GM12878 (cell line): ENCODE data around the gene FBLIM1. TPM values are rescaled to one million over a fixed set of nuclear protein-coding genes. Genes with fewer than 3 reads are reported as not detected.

Experiments used
- ATAC-seq: fragments of 200-7000 bp; cut with Tn5 transposase; 3 replicates; pipeline ENCODE4 v1.9.1; 2020; ENCODE audit warnings: mild to moderate bottlenecking, moderate library complexity
- BruUV-seq: library from RNA; stranded (reverse); fragments of 400-500 nt; replicated peaks from 2 replicates; lab custom pipeline; 2021; lab: Mats Ljungman, UMichigan
- CTCF ChIA-PET: fragments of 300-600 bp; sonication (Branson Sonifier 250); formaldehyde crosslinking; extraction: SDS; loops from one replicate; lab custom pipeline; 2021; ENCODE audit warnings: inconsistent platforms; lab: Yijun Ruan, JAX
- POLR2A ChIA-PET: fragments of 350-600 bp; formaldehyde crosslinking; extraction: SDS; loops from one replicate; lab custom pipeline; 2021; ENCODE audit warnings: inconsistent platforms; lab: Charles Lee
- RAD21 ChIA-PET: fragments of 300-600 bp; sonication (Branson Sonifier 250); formaldehyde crosslinking; loops from one replicate; lab custom pipeline; 2023; ENCODE audit warnings: antibody characterized with exemption; ENCODE audit not compliant: unreplicated experiment; lab: Charles Lee
- SMC1A ChIA-PET: fragments of 300-600 bp; sonication (Branson Sonifier 250); formaldehyde crosslinking; loops from one replicate; lab custom pipeline; 2023; ENCODE audit not compliant: unreplicated experiment, uncharacterized antibody; lab: Charles Lee
- DNase-seq: peaks from one replicate; pipeline ENCODE4 v3.0.0-alpha.2; 2011; ENCODE audit warnings: low read depth, low spot score
- FAIRE-seq: peaks from 3 replicates; lab custom pipeline; 2011; peaks lifted over from hg19 to GRCh38; lab: Jason Lieb, UNC
- H2AFZ ChIP-seq: 2 replicates; pipeline ENCODE4 v1.6.0; 2011; ENCODE audit warnings: low read depth, low read length, control low read depth; ENCODE audit not compliant: control insufficient read depth
- H3K27ac ChIP-seq: 2 replicates; pipeline ENCODE4 v1.5.1; 2011; ENCODE audit warnings: control low read depth; ENCODE audit not compliant: control insufficient read depth, insufficient read depth
- H3K27me3 ChIP-seq, 2 experiments: replicated peaks in 1 of 2; 2 replicates each; pipeline versions ENCODE4 v1.6.0 to v1.6.1; 2011; ENCODE audit warnings: low read length in 1 of 2; ENCODE audit not compliant: control insufficient read depth in 2 of 2, insufficient read depth in 2 of 2
- H3K36me3 ChIP-seq, 2 experiments: 2 replicates each; pipeline ENCODE4 v1.5.1; 2011; ENCODE audit warnings: low read length in 1 of 2; ENCODE audit not compliant: control insufficient read depth in 2 of 2, insufficient read depth in 2 of 2
- H3K4me1 ChIP-seq: 2 replicates; pipeline ENCODE4 v1.6.1; 2011; ENCODE audit warnings: mild to moderate bottlenecking, low read length, moderate library complexity, mixed read lengths; ENCODE audit not compliant: control insufficient read depth, insufficient read depth
- H3K4me2 ChIP-seq: 2 replicates; pipeline ENCODE4 v1.6.0; 2011; ENCODE audit warnings: control low read depth; ENCODE audit not compliant: control insufficient read depth, insufficient read depth
- H3K4me3 ChIP-seq: fragments of 200-600 bp; sonication (generic); 2 replicates; pipeline ENCODE4 v1.5.1; 2016
- H3K79me2 ChIP-seq: 2 replicates; pipeline ENCODE4 v1.6.0; 2011; ENCODE audit warnings: low read length; ENCODE audit not compliant: control insufficient read depth, insufficient read depth
- H3K9ac ChIP-seq: 2 replicates; pipeline ENCODE4 v1.8.0; 2011; ENCODE audit warnings: low read length, control low read depth, mixed read lengths; ENCODE audit not compliant: control insufficient read depth, insufficient read depth
- H3K9me3 ChIP-seq: replicated peaks from 3 replicates; pipeline ENCODE4 v1.5.1; 2011; ENCODE audit warnings: mild to moderate bottlenecking, low read length; ENCODE audit not compliant: control insufficient read depth, insufficient read depth
- H4K20me1 ChIP-seq: 2 replicates; pipeline ENCODE4 v1.6.0; 2011; ENCODE audit not compliant: control insufficient read depth, insufficient read depth
- CREB1 ChIP-seq: IDR thresholded peaks from 2 replicates; pipeline ENCODE4 v1.6.1; 2012; ENCODE audit warnings: low read depth, mild to moderate bottlenecking, inconsistent platforms
- GATAD2B ChIP-seq: fragments of 450-650 bp; conservative IDR thresholded peaks from 2 replicates; pipeline ENCODE4 v1.6.1; 2017; ENCODE audit warnings: low read depth, mild to moderate bottlenecking, moderate library complexity
- IRF4 ChIP-seq: IDR thresholded peaks from 2 replicates; pipeline ENCODE4 v1.6.1; 2011; ENCODE audit warnings: low read depth, low read length
- KLF5 ChIP-seq: fragments of 450-650 bp; IDR thresholded peaks from 2 replicates; pipeline ENCODE4 v1.6.1; 2014; ENCODE audit warnings: mild to moderate bottlenecking; ENCODE audit not compliant: partially characterized antibody
- LARP7 ChIP-seq: fragments of 450-650 bp; IDR thresholded peaks from 2 replicates; pipeline ENCODE4 v1.6.1; 2017; ENCODE audit warnings: mild to moderate bottlenecking
- MTA3 ChIP-seq: IDR thresholded peaks from 2 replicates; pipeline ENCODE4 v1.6.1; 2012; ENCODE audit warnings: low read length, inconsistent platforms, borderline replicate concordance
- PBX3 ChIP-seq: IDR thresholded peaks from 2 replicates; pipeline ENCODE4 v1.6.1; 2011; ENCODE audit warnings: mild to moderate bottlenecking, low read depth, low read length, moderate library complexity; ENCODE audit not compliant: insufficient replicate concordance
- RCOR1 ChIP-seq: conservative IDR thresholded peaks from 2 replicates; pipeline ENCODE4 v1.6.1; 2012; ENCODE audit warnings: low read depth, low read length, improper control_type of control experiment
- STAT1 ChIP-seq: fragments of 450-650 bp; conservative IDR thresholded peaks from 2 replicates; pipeline ENCODE4 v1.6.1; 2014; ENCODE audit warnings: antibody characterized with exemption, mild to moderate bottlenecking
- TCF7 ChIP-seq: IDR thresholded peaks from 2 replicates; pipeline ENCODE4 v1.6.1; 2014; ENCODE audit warnings: antibody characterized with exemption, borderline replicate concordance
- ZNF622 ChIP-seq: fragments of 450-650 bp; IDR thresholded peaks from 2 replicates; pipeline ENCODE4 v1.6.1; 2017; ENCODE audit warnings: mild to moderate bottlenecking, inconsistent platforms
- WGBS: methylation state at CpG from one replicate; pipeline ENCODE4 v1.1.6; 2016; ENCODE audit warnings: low lambda C conversion rate; ENCODE audit not compliant: insufficient replicate concordance, insufficient coverage; ENCODE audit errors: missing lambda C conversion rate; 5-methylcytosine and 5-hydroxymethylcytosine counted together
- in situ Hi-C: fragments of 300-500 bp; cut with MboI; formaldehyde crosslinking; loops from 9 replicates; pipeline ENCODE4 v1.14.3; 2018; ENCODE audit warnings: mixed read lengths
- intact Hi-C: fragments of 100-400 bp; cut with micrococcal nuclease; formaldehyde crosslinking; loops from one replicate; pipeline ENCODE4 v1.14.2; 2022; ENCODE audit not compliant: unreplicated experiment
- polyA plus RNA-seq, 11 experiments: library from polyadenylated mRNA; depleted of rRNA in 4 of 11; unstranded in 6 of 11; stranded (reverse) in 5 of 11; fragments of >200 nt; fragmentation: Nextera tagmentation in 4 of 11; fragmentation: Illumina TruSeq in 1 of 11; extraction: Ambion mirVana in 4 of 11; extraction: Trizol in 1 of 11; gene quantifications; 1 replicate in 1 of 11; 2 replicates in 10 of 11; pipeline versions ENCODE4 v1.2.1 to v1.2.3, GENCODE V29; 2011 to 2016; ENCODE audit warnings: inconsistent platforms in 2 of 11, missing spikeins in 2 of 11, low read depth in 1 of 11
- total RNA-seq, 4 experiments: library from RNA; depleted of rRNA in 3 of 4; stranded (reverse); fragments of >200 nt in 3 of 4; fragmentation: Illumina TruSeq in 1 of 4; extraction: Trizol in 1 of 4; gene quantifications; 2 replicates each; pipeline versions ENCODE4 v1.2.1 to v1.2.3, GENCODE V29; 2013 to 2021
- TF ChIP-seq, protein P1 (sequence below), 3 experiments: IDR thresholded peaks in 2 of 3; conservative IDR thresholded peaks in 1 of 3; 2 replicates each; pipeline ENCODE4 v1.5.1; 2011; ENCODE audit warnings: low read depth in 3 of 3, low read length in 3 of 3, mild to moderate bottlenecking in 3 of 3, control low read depth in 2 of 3, moderate library complexity in 2 of 3, inconsistent platforms in 1 of 3, mixed read lengths in 1 of 3; ENCODE audit not compliant: control insufficient read depth in 2 of 3, insufficient read depth in 1 of 3; ENCODE audit errors: extremely low read depth in 1 of 3

The FBLIM1 gene
- total and polyA plus RNA-seq, 10 of the 15 experiments (the other 5 are each of a cell fraction or from before 2014, with no cell fraction given), result 0.03 to 0.13 TPM; not detected in 8

GRCh38 chr1:15757016-15757543 lies 1.5 kb upstream of the FBLIM1 start:
- H2AFZ ChIP-seq, result no peak overlapping the region

More at GRCh38 chr1:15757016-15757543, 1.5 kb upstream of the FBLIM1 start:
- CTCF ChIA-PET, result no interaction called here
- Histone ChIP-seq H4K20me1 (no peaks in the 10 kb centered on the region), H3K27me3 (peaks cover 8 to 22% of the 10 kb centered on the region in 2 experiments; a peak in 3 of 4 replicates), H3K4me2 (no peak overlapping the region), H3K9me3 (no peaks in the 10 kb centered on the region), H3K36me3 (no peaks in the 10 kb centered on the region), H3K27ac (no peak overlapping the region), H3K79me2 (no peaks in the 10 kb centered on the region), H3K4me3 (no peak overlapping the region), H3K4me1 (no peaks in the 10 kb centered on the region), H3K9ac (no peak overlapping the region)
- no peak for FAIRE-seq
- POLR2A ChIA-PET, result interaction anchor here (0.6 kb wide), 1 partner anchor 551 kb away, joined by 3 read pairs; no protein-coding TSS in a partner anchor
- SMC1A ChIA-PET, result no interaction called here
- WGBS, result 45% methylated on average over 9 of the region's 9 CpGs
- in situ Hi-C loops (no loop called here), intact Hi-C loops (no loop called here)
- no peak for ATAC-seq
- DNase-seq, result no peak
- no TSS peak for BruUV-seq
- RAD21 ChIA-PET, result no interaction called here
- TF ChIP-seq MTA3, result no peak
- no peak for TF ChIP-seq GATAD2B
- TF ChIP-seq KLF5, result no peak
- no peak for TF ChIP-seq PBX3
- TF ChIP-seq TCF7, result no peak
- no peak for TF ChIP-seq RCOR1
- TF ChIP-seq ZNF622, result no peak
- no peak for TF ChIP-seq STAT1
- TF ChIP-seq, protein P1, sequence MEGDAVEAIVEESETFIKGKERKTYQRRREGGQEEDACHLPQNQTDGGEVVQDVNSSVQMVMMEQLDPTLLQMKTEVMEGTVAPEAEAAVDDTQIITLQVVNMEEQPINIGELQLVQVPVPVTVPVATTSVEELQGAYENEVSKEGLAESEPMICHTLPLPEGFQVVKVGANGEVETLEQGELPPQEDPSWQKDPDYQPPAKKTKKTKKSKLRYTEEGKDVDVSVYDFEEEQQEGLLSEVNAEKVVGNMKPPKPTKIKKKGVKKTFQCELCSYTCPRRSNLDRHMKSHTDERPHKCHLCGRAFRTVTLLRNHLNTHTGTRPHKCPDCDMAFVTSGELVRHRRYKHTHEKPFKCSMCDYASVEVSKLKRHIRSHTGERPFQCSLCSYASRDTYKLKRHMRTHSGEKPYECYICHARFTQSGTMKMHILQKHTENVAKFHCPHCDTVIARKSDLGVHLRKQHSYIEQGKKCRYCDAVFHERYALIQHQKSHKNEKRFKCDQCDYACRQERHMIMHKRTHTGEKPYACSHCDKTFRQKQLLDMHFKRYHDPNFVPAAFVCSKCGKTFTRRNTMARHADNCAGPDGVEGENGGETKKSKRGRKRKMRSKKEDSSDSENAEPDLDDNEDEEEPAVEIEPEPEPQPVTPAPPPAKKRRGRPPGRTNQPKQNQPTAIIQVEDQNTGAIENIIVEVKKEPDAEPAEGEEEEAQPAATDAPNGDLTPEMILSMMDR (IDR thresholded peaks at IDR 0.05 in 2 of 3, conservative IDR thresholded peaks at IDR 0.05 in 1 of 3; ENCODE audit: control insufficient read depth in 2 of 3, extremely low read depth in 1 of 3, insufficient read depth in 1 of 3, low read depth in 3 of 3, low read length in 3 of 3), result no peak
- TF ChIP-seq IRF4, result no peak
- no peak for TF ChIP-seq CREB1
- TF ChIP-seq LARP7, result no peak
